Retinal pigment epithelial cell (primary cell): ENCODE results near the gene OR51I2.

Experiments used
- DNase-seq: peaks from one replicate; pipeline ENCODE4 v3.0.0-alpha.2; 2010; ENCODE audit warnings: low read depth
- H3K4me3 ChIP-seq: 2 replicates; pipeline ENCODE4 v1.5.1; 2011; ENCODE audit warnings: mild to moderate bottlenecking, low read length, control low read depth, moderate library complexity
- TF ChIP-seq, protein P1 (sequence below): conservative IDR thresholded peaks from 2 replicates; pipeline ENCODE4 v1.5.1; 2011; ENCODE audit warnings: low read depth, low read length, control low read depth, inconsistent platforms

Gene OR51I2

DNA sequence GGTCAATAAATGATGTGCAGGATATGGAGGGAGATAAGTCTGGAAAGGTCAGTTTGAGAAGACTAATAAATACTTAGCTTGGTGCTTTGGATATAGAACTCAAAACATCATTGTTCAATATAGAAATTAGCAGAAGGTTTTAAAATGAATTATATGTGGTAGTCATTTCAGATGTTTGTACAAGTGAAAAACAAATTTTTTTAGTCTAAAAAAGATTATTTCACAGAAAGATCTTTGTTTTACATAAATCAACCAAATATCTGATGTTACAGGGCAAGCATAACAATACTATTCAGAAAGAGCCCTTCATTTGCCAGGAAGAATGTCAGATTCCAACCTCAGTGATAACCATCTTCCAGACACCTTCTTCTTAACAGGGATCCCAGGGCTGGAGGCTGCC lies 39.3 kb downstream of the OR51I2 start, which contains the start of gene OR52D1:
Gene OR52D1 (plus strand): TSS at position 301 of the 400 bp plus-strand sequence. CDS start 22 bp downstream, at position 323.
- DNase-seq: no peak
- H3K4me3 ChIP-seq: no peak within 1 kb of the TSS
- TF ChIP-seq, protein P1, sequence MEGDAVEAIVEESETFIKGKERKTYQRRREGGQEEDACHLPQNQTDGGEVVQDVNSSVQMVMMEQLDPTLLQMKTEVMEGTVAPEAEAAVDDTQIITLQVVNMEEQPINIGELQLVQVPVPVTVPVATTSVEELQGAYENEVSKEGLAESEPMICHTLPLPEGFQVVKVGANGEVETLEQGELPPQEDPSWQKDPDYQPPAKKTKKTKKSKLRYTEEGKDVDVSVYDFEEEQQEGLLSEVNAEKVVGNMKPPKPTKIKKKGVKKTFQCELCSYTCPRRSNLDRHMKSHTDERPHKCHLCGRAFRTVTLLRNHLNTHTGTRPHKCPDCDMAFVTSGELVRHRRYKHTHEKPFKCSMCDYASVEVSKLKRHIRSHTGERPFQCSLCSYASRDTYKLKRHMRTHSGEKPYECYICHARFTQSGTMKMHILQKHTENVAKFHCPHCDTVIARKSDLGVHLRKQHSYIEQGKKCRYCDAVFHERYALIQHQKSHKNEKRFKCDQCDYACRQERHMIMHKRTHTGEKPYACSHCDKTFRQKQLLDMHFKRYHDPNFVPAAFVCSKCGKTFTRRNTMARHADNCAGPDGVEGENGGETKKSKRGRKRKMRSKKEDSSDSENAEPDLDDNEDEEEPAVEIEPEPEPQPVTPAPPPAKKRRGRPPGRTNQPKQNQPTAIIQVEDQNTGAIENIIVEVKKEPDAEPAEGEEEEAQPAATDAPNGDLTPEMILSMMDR: no peak

DNA sequence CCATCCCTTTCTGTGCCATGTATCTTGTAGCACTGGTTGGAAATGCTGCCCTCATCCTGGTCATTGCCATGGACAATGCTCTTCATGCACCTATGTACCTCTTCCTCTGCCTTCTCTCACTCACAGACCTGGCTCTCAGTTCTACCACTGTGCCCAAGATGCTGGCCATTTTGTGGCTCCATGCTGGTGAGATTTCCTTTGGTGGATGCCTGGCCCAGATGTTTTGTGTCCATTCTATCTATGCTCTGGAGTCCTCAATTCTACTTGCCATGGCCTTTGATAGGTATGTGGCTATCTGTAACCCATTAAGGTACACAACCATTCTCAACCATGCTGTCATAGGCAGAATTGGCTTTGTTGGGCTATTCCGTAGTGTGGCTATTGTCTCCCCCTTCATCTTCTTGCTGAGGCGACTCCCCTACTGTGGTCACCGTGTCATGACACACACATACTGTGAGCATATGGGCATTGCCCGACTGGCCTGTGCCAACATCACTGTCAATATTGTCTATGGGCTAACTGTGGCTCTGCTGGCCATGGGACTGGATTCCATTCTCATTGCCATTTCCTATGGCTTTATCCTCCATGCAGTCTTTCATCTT lies 39.8 kb downstream of the OR51I2 start:
- TF ChIP-seq, protein P1: no peak

DNA sequence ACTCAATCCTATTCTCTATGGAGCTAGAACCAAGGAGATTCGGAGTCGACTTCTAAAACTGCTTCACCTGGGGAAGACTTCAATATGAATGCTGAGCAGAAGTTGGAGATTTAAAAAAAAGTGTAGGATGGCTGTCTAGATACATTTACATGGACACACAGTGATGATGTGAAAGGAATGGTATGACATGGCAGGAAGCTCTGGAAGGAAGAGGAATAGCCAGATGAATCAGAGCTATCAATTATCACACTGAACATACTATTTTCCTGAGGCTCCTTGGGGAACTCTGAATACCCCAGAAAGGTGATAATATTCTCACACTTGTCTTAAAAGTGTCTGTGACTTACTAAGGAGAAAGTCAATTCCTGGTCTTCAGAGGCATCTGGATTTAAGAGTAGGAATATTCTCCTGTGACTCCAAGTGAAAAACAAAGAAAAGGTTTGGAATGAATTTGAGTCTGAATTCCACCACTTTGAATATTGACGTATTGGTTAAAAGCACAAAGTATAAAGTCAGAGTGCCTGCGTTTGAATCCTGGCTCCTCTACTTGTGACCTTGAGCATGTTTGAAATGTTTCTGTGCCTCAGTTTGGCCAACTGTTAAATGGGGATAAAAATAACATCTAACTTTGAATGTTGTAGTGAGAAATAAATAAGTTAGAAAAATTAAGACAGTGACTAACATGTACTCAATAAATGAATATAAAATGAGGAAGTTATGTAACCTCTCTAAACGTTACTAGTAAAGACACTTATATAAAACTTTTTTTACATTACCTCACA lies 40.6 kb downstream of the OR51I2 start:
- no peak overlapping the region for H3K4me3 ChIP-seq
- TF ChIP-seq, protein P1: no peak
- no peak for DNase-seq

More for the DNA sequence above, 39.8 kb downstream of the OR51I2 start:
- no peak overlapping the region for H3K4me3 ChIP-seq
- DNase-seq: no peak

DNA sequence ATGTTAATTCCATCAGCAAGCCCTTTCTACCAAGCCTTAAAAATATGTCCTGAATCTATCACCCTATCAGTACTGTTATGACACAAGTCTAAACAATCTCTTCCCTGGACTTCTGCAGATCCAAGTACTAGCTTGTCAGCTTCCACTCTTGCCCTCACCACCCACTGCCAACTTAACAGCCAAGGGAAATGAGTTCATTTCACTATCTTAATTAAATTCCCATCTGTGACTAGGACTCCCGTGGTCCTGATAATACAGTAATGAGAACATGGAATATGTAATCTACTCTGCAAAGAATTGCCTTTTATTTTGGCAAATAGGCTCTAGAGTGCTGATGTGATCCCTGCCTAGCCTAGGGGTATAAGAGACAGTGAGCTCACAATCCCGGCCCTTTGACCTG lies 50.5 kb downstream of the OR51I2 start:
- no peak overlapping the region for H3K4me3 ChIP-seq
- no peak for DNase-seq
- TF ChIP-seq, protein P1: no peak

DNA sequence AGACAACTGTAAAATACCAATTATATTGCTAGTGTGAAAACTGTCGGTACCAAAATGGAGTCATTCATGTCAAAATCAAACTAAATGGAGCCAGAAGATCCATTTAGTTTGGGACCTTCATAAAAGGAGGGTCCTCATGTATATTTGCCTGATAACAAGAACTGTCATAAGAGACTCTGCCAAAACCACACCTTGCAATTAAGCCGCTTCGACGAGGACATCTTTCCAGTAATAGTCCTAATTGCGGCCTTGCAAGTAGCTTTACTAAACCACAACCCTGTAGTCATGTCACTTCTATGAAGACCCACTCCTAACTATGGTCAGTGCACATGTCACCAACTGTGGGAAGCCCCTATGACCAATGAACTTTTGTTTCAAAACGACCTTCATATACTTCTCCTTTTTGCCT lies 51.3 kb downstream of the OR51I2 start:
- H3K4me3 ChIP-seq: no peak overlapping the region
- DNase-seq: no peak
- TF ChIP-seq, protein P1: no peak

DNA sequence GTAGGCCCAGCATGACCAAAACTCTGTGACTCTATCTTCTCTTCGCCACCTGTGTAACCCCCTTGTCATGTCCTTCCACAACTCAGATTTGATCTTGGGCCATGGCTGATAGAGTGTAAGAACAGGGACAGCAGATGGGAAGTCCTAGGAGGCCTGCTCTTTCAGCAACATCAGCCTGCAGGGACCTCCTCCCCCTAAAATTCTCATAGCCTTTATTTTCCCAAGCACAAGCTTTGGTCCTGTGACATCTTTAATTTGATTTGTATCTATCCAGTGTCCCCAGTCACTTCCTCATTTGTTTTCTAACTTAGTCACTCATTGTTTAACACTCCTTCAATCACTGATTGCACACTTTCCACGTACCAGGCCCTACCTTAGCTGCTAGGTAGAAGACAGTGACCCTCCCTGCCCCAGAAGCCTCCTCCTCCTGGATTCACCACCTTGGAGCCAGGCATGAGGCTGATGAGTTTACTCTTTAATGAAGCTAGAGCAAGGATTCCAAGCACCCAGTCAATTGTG lies 55.3 kb downstream of the OR51I2 start:
- H3K4me3 ChIP-seq: no peak overlapping the region
- TF ChIP-seq, protein P1: no peak
- DNase-seq: no peak
